CD4-positive, alpha-beta T cell treated with Interleukin-15 for 4 hours (primary cell): ENCODE results near the gene PREX1.

Experiments
- DNase-seq: peaks from one replicate; pipeline ENCODE4 v3.0.0-alpha.2; 2020; ENCODE audit warnings: low spot score

The PREX1 gene

GRCh38 chr20:48621376-48622078 lies 206.3 kb downstream of the PREX1 start:
- peak; percentile 6 for DNase-seq

- DNase-seq: peak; percentile 57
Observed at GRCh38 chr20:48620507-48621375, 207.1 kb downstream of the PREX1 start.

GRCh38 chr20:48620154-48620506 lies 207.7 kb downstream of the PREX1 start:
- no peak for DNase-seq

- no peak for DNase-seq
Observed at GRCh38 chr20:48619126-48620101, 208.4 kb downstream of the PREX1 start.

- DNase-seq: no peak
Observed at GRCh38 chr20:48618631-48619030, 209.2 kb downstream of the PREX1 start.

GRCh38 chr20:48618052-48618451 lies 209.7 kb downstream of the PREX1 start:
- no peak for DNase-seq

- no peak for DNase-seq
Observed at GRCh38 chr20:48617481-48617880, 210.3 kb downstream of the PREX1 start.

GRCh38 chr20:48616481-48616880 lies 211.3 kb downstream of the PREX1 start:
- DNase-seq: no peak

- DNase-seq: no peak
Observed at GRCh38 chr20:48615871-48616270, 211.9 kb downstream of the PREX1 start.

GRCh38 chr20:48614593-48615274 lies 213.1 kb downstream of the PREX1 start:
- no peak for DNase-seq

- no peak for DNase-seq
Observed at GRCh38 chr20:48613926-48614325, 213.9 kb downstream of the PREX1 start.

- DNase-seq: no peak
Observed at GRCh38 chr20:48612335-48612734, 215.5 kb downstream of the PREX1 start.

GRCh38 chr20:48610996-48611395 lies 216.8 kb downstream of the PREX1 start:
- no peak for DNase-seq

- no peak for DNase-seq
Observed at GRCh38 chr20:48609491-48609978, 218.3 kb downstream of the PREX1 start.

GRCh38 chr20:48608756-48609155 lies 219.0 kb downstream of the PREX1 start:
- no peak for DNase-seq

GRCh38 chr20:48607544-48607865 lies 220.3 kb downstream of the PREX1 start:
- DNase-seq: no peak

- DNase-seq: no peak
Observed at GRCh38 chr20:48606841-48607543, 220.8 kb downstream of the PREX1 start.

- DNase-seq: no peak
Observed at GRCh38 chr20:48606172-48606840, 221.5 kb downstream of the PREX1 start.

GRCh38 chr20:48605364-48606171 lies 222.2 kb downstream of the PREX1 start:
- DNase-seq: no peak

- no peak for DNase-seq
Observed at GRCh38 chr20:48604936-48605335, 222.9 kb downstream of the PREX1 start.
